Common myeloid progenitor, CD34-positive (primary cell): ENCODE measurements around the gene METTL1.

Experiments
- CTCF ChIA-PET: fragments of 350-600 bp; sonication (Branson Sonifier 250); formaldehyde crosslinking; loops from one replicate; lab custom pipeline; 2021; ENCODE audit warnings: antibody characterized with exemption; lab: Charles Lee
- POLR2A ChIA-PET: fragments of 350-600 bp; sonication (Branson Sonifier 250); formaldehyde crosslinking; loops from one replicate; lab custom pipeline; 2021; ENCODE audit warnings: antibody characterized with exemption; lab: Charles Lee
- DNase-seq, 3 donors: peaks; one replicate each; pipeline versions ENCODE4 v3.0.0 to v3.0.0-alpha.2; 2013
- H3K27ac ChIP-seq, 2 experiments: 1 replicate in 1 of 2; 2 replicates in 1 of 2; pipeline ENCODE4 v1.7.0; 2013; ENCODE audit warnings: inconsistent platforms in 2 of 2, low read length in 2 of 2, mild to moderate bottlenecking in 2 of 2, low read depth in 1 of 2, moderate library complexity in 1 of 2; ENCODE audit not compliant: severe bottlenecking in 2 of 2, insufficient read depth in 1 of 2, poor library complexity in 1 of 2
- H3K27me3 ChIP-seq, 5 experiments: replicated peaks in 2 of 5; 1 replicate in 3 of 5; 2 replicates in 2 of 5; pipeline versions ENCODE4 v1.6.1 to v1.7.0; 2013; ENCODE audit warnings: low read length in 4 of 5, mild to moderate bottlenecking in 2 of 5, moderate library complexity in 2 of 5, inconsistent platforms in 1 of 5; ENCODE audit not compliant: insufficient read depth in 5 of 5, control insufficient read depth in 4 of 5
- H3K36me3 ChIP-seq, 4 experiments: 1 replicate in 2 of 4; 2 replicates in 2 of 4; pipeline versions ENCODE4 v1.6.1 to v1.7.0; 2013; ENCODE audit warnings: low read length in 3 of 4, control low read depth in 1 of 4, mild to moderate bottlenecking in 1 of 4; ENCODE audit not compliant: control insufficient read depth in 4 of 4, insufficient read depth in 4 of 4
- H3K4me1 ChIP-seq, 4 experiments: 1 replicate in 3 of 4; 2 replicates in 1 of 4; pipeline versions ENCODE4 v1.6.1 to v1.7.1; 2013; ENCODE audit warnings: low read length in 3 of 4, mild to moderate bottlenecking in 3 of 4, control low read depth in 1 of 4, inconsistent platforms in 1 of 4, moderate library complexity in 1 of 4; ENCODE audit not compliant: control insufficient read depth in 4 of 4, insufficient read depth in 4 of 4; ENCODE audit errors: control extremely low read depth in 1 of 4
- H3K4me3 ChIP-seq, 7 experiments: 1 replicate in 4 of 7; 2 replicates in 3 of 7; pipeline versions ENCODE4 v1.5.1 to v1.7.0; 2013; ENCODE audit warnings: mild to moderate bottlenecking in 7 of 7, low read length in 6 of 7, moderate library complexity in 6 of 7, inconsistent platforms in 2 of 7, low read depth in 2 of 7, control low read depth in 1 of 7; ENCODE audit not compliant: insufficient read depth in 4 of 7, control insufficient read depth in 1 of 7; ENCODE audit errors: extremely low read depth in 1 of 7
- H3K9me3 ChIP-seq, 5 experiments: 1 replicate in 4 of 5; 2 replicates in 1 of 5; pipeline versions ENCODE4 v1.6.1 to v1.7.1; 2013; ENCODE audit warnings: low read length in 4 of 5, mild to moderate bottlenecking in 2 of 5, inconsistent platforms in 1 of 5, low read depth in 1 of 5, moderate library complexity in 1 of 5; ENCODE audit not compliant: control insufficient read depth in 4 of 5, insufficient read depth in 2 of 5; ENCODE audit errors: control extremely low read depth in 1 of 5
- WGBS: methylation state at CpG from one replicate; pipeline ENCODE4 v1.1.5; 2013; ENCODE audit not compliant: insufficient coverage; 5-methylcytosine and 5-hydroxymethylcytosine counted together

Gene METTL1

GRCh38 chr12:57816001-57816854 is 44.3 kb upstream of the METTL1 start:
- no peak for DNase-seq
- no peak overlapping the region for H3K4me3 ChIP-seq
- POLR2A ChIA-PET = no interaction called here
- no peaks in the 10 kb centered on the region for H3K9me3 ChIP-seq
- no peaks in the 10 kb centered on the region for H3K27me3 ChIP-seq
- H3K27ac ChIP-seq = no peak overlapping the region
- peaks cover 7 to 21% (median 14%) of the 10 kb centered on the region in 4 experiments for H3K36me3 ChIP-seq
- H3K4me1 ChIP-seq = peaks cover 0 to 10% (median 3%) of the 10 kb centered on the region in 4 experiments
- WGBS = 88% methylated on average over 2 of the region's 3 CpGs
- CTCF ChIA-PET = interaction anchor here (0.9 to 5.2 kb wide), 9 partner anchors 9 to 125 kb away, joined by 3 to 39 read pairs (median 4); partner anchors contain the start of gene ATP23

GRCh38 chr12:57815177-57816000 is 43.5 kb upstream of the METTL1 start:
- ChIA-PET POLR2A (no interaction called here), CTCF (interaction anchor here (0.9 to 5.2 kb wide), 7 partner anchors 9 to 126 kb away, joined by 3 to 39 read pairs (median 5); partner anchors contain the start of gene ATP23)
- H3K4me1 ChIP-seq = peaks cover 0 to 10% (median 3%) of the 10 kb centered on the region in 4 experiments
- no peak for DNase-seq
- H3K36me3 ChIP-seq = peaks cover 7 to 20% (median 10%) of the 10 kb centered on the region in 4 experiments
- H3K27me3 ChIP-seq = no peaks in the 10 kb centered on the region
- no peaks in the 10 kb centered on the region for H3K9me3 ChIP-seq
- H3K4me3 ChIP-seq = no peak overlapping the region
- WGBS = 95% methylated on average over 9 of the region's 13 CpGs
- no peak overlapping the region for H3K27ac ChIP-seq

- no peak for DNase-seq
- H3K4me1 ChIP-seq = peaks cover 0 to 10% (median 3%) of the 10 kb centered on the region in 4 experiments
- 100% methylated on average over 5 of the region's 17 CpGs for WGBS
- POLR2A ChIA-PET = no interaction called here
- H3K4me3 ChIP-seq = no peak overlapping the region
- CTCF ChIA-PET = interaction anchor here (1.3 to 5.4 kb wide), 7 partner anchors 7 to 82 kb away, joined by 4 to 41 read pairs (median 8); no protein-coding TSS in a partner anchor
- peaks cover 7 to 17% (median 8%) of the 10 kb centered on the region in 4 experiments for H3K36me3 ChIP-seq
- no peaks in the 10 kb centered on the region for H3K9me3 ChIP-seq
- H3K27ac ChIP-seq = no peak overlapping the region
- H3K27me3 ChIP-seq = no peaks in the 10 kb centered on the region
Observed at GRCh38 chr12:57813971-57814772, 42.3 kb upstream of the METTL1 start.

- ChIA-PET CTCF (interaction anchor here (1.1 to 5.4 kb wide), 5 partner anchors 12 to 25 kb away, joined by 3 to 41 read pairs (median 6); no protein-coding TSS in a partner anchor), POLR2A (no interaction called here)
- Histone ChIP-seq H3K27ac (no peak overlapping the region), H3K9me3 (no peaks in the 10 kb centered on the region), H3K4me3 (no peak overlapping the region), H3K4me1 (peaks cover 0 to 10% (median 3%) of the 10 kb centered on the region in 4 experiments), H3K27me3 (no peaks in the 10 kb centered on the region), H3K36me3 (peaks cover 2 to 14% (median 5%) of the 10 kb centered on the region in 4 experiments)
- no peak for DNase-seq
- 97% methylated on average over 10 of the region's 14 CpGs for WGBS
Observed at GRCh38 chr12:57813111-57813970, 41.4 kb upstream of the METTL1 start.

GRCh38 chr12:57811028-57811755 is 39.3 kb upstream of the METTL1 start:
- POLR2A ChIA-PET = no interaction called here
- H3K4me1 ChIP-seq = no peaks in the 10 kb centered on the region
- no peaks in the 10 kb centered on the region for H3K9me3 ChIP-seq
- CTCF ChIA-PET = interaction anchor here (1.0 to 5.4 kb wide), 5 partner anchors 10 to 17 kb away, joined by 3 to 41 read pairs (median 8); no protein-coding TSS in a partner anchor
- WGBS = 96% methylated on average over 10 of the region's 10 CpGs
- peaks cover 3 to 22% (median 16%) of the 10 kb centered on the region in 4 experiments for H3K36me3 ChIP-seq
- no peak for DNase-seq
- no peak overlapping the region for H3K4me3 ChIP-seq
- H3K27ac ChIP-seq = no peak overlapping the region
- no peaks in the 10 kb centered on the region for H3K27me3 ChIP-seq
